Type B pancreatic cell (in vitro differentiated cells): ENCODE results near the gene GRIK1. TPM values are rescaled to one million over a fixed set of nuclear protein-coding genes. Genes with fewer than 3 reads are reported as not detected.

Experiments
- DNase-seq: peaks from one replicate; pipeline ENCODE4 v3.0.0; 2021; ENCODE audit warnings: mixed read lengths; ENCODE audit not compliant: unreplicated experiment; ENCODE audit errors: extremely low spot score
- H3K27ac Mint-ChIP-seq: 2 replicates; pipeline ENCODE4 v1.8.0; 2021; ENCODE audit warnings: mild to moderate bottlenecking, mixed read lengths
- H3K27me3 Mint-ChIP-seq: 2 replicates; pipeline ENCODE4 v1.8.0; 2021; ENCODE audit warnings: mixed read lengths
- H3K36me3 Mint-ChIP-seq: 2 replicates; pipeline ENCODE4 v1.8.0; 2021; ENCODE audit warnings: mixed read lengths
- H3K4me1 Mint-ChIP-seq: one replicate; pipeline ENCODE4 v1.8.0; 2021; ENCODE audit warnings: mixed read lengths; ENCODE audit not compliant: unreplicated experiment
- H3K4me3 Mint-ChIP-seq: 2 replicates; pipeline ENCODE4 v1.8.0; 2021; ENCODE audit warnings: mild to moderate bottlenecking, mixed read lengths
- H3K9me3 Mint-ChIP-seq: 2 replicates; pipeline ENCODE4 v1.8.0; 2021; ENCODE audit warnings: mixed read lengths
- CTCF ChIP-seq: fragments of 200-600 bp; sonication (generic); conservative IDR thresholded peaks from 2 replicates; pipeline ENCODE4 v1.5.0; 2021; ENCODE audit warnings: antibody characterized with exemption, mild to moderate bottlenecking
- total RNA-seq: library from RNA; stranded (reverse); gene quantifications from 2 replicates; pipeline ENCODE4 v1.2.1, GENCODE V29; 2021; ENCODE audit warnings: low replicate concordance

Gene GRIK1
- total RNA-seq, 1 donor from 2014 or later = 6.1 TPM

GRCh38 chr21:29857150-29857549 is 82.6 kb downstream of the GRIK1 start:
- Mint-ChIP-seq H3K27me3 (no peaks in the 10 kb centered on the region), H3K4me3 (no peak overlapping the region), H3K9me3 (no peaks in the 10 kb centered on the region), H3K27ac (no peak overlapping the region), H3K36me3 (no peaks in the 10 kb centered on the region), H3K4me1 (no peaks in the 10 kb centered on the region)
- DNase-seq = no peak
- TF ChIP-seq CTCF = no peak

GRCh38 chr21:29854795-29855194 is 85.0 kb downstream of the GRIK1 start:
- no peak overlapping the region for H3K27ac Mint-ChIP-seq
- H3K27me3 Mint-ChIP-seq = no peaks in the 10 kb centered on the region
- DNase-seq = no peak
- H3K4me3 Mint-ChIP-seq = no peak overlapping the region
- no peaks in the 10 kb centered on the region for H3K9me3 Mint-ChIP-seq
- TF ChIP-seq CTCF = no peak
- no peaks in the 10 kb centered on the region for H3K36me3 Mint-ChIP-seq
- H3K4me1 Mint-ChIP-seq = peaks cover 7% of the 10 kb centered on the region

DNA sequence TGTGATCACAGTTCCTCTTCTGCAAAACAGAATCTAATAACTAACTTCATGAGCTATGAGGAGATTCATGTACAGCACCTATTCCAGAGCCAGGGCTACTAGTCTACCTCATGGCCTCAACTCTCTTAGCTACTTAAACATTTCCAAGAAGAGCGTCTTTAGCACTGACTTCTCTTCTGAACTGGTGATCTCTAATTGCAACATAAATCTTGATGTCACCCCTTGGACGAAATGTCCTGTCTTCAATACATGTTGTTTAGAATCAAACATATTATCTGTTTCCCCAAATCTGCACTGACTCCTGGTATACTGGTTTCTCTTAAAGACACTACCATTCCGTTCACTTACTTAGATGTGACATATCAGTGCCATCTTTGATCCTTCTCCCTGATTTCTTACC is 88.2 kb downstream of the GRIK1 start:
- no peaks in the 10 kb centered on the region for H3K36me3 Mint-ChIP-seq
- H3K27me3 Mint-ChIP-seq = no peaks in the 10 kb centered on the region
- no peak for TF ChIP-seq CTCF
- H3K4me1 Mint-ChIP-seq = peaks cover 9% of the 10 kb centered on the region
- no peak overlapping the region for H3K4me3 Mint-ChIP-seq
- DNase-seq = no peak
- no peak overlapping the region for H3K27ac Mint-ChIP-seq
- H3K9me3 Mint-ChIP-seq = no peaks in the 10 kb centered on the region

DNA sequence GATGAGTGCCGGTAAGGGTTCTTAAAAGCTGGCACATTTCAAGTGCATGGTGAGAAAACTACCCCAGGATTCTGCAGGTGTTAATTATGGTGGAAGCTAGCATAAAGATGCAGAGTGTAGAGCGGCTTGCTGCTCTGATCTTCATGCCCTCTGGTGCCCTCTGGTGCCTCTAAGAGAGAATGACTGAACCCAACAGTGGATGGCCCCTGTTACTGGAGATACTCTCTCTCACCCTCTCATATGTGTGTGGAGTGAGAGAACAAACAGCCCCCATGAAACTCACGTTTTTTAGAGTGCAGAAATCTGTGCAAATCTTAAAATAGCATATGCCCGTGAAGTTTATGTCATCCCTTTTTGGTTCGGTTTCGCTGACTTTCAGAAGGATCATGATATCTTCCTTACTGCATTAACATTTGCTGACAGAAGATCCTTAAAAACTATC is 90.0 kb downstream of the GRIK1 start:
- TF ChIP-seq CTCF = peak; percentile 89
- Mint-ChIP-seq H3K4me1 (peaks cover 9% of the 10 kb centered on the region), H3K4me3 (no peak overlapping the region), H3K9me3 (no peaks in the 10 kb centered on the region), H3K27ac (no peak overlapping the region), H3K27me3 (no peaks in the 10 kb centered on the region), H3K36me3 (no peaks in the 10 kb centered on the region)
- no peak for DNase-seq

DNA sequence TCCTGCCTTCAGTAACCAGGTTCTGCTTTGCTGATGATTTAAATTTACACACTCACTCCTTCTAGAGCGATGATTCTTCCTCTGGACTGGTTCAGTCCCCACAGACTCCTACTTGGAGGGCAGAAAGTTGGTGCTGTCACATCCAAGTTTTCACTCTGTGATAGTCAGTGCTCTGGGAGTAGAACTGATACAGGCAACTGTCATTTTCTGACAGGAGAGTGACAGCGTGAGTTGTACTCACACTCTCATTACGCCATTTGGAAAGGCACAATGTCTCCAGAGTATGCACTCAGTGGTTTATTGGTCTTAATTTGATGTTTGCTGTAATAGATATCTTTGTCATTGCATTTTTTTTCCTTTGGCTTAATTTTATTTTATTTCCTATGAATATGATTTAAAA is 96.0 kb downstream of the GRIK1 start:
- Mint-ChIP-seq H3K27ac (no peak overlapping the region), H3K4me1 (no peaks in the 10 kb centered on the region), H3K27me3 (no peaks in the 10 kb centered on the region), H3K4me3 (no peak overlapping the region), H3K36me3 (no peaks in the 10 kb centered on the region), H3K9me3 (no peaks in the 10 kb centered on the region)
- no peak for TF ChIP-seq CTCF
- DNase-seq = no peak

DNA sequence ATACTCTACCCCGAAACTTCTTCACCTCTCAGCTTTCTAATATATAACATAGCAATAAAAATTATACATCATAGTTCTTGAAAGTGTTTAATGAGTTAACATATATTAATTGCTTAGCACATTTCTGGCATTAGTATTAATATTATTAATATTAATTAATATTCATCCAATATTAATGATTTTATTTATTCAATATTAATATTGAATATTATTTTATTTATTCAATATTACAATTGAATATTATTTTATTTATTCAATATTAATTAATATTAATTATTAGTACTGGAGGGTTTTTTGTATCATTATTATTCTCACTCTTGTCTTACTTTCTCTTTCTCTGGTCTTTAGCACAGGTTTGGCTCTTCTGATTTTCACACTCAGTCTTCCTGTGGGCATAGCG is 105.2 kb downstream of the GRIK1 start:
- no peak for TF ChIP-seq CTCF
- Mint-ChIP-seq H3K36me3 (no peaks in the 10 kb centered on the region), H3K27me3 (no peaks in the 10 kb centered on the region), H3K4me1 (no peaks in the 10 kb centered on the region), H3K27ac (no peak overlapping the region), H3K9me3 (peaks cover 10% of the 10 kb centered on the region), H3K4me3 (no peak overlapping the region)
- no peak for DNase-seq
